Parathyroid adenoma (tissue), 2 donors: ENCODE data around the gene ZNF230.
A peak's percentile ranks its signal among the peaks of the same experiment; 100 is the strongest.

Experiments used
- H2AFZ ChIP-seq: fragments of 300-600 bp; sonication (generic); one replicate; pipeline ENCODE4 v1.7.0; 2017; ENCODE audit warnings: antibody characterized with exemption, mild to moderate bottlenecking
- H3K27ac ChIP-seq: fragments of 300-600 bp; sonication (generic); one replicate; pipeline ENCODE4 v1.7.0; 2017
- H3K27me3 ChIP-seq: fragments of 300-600 bp; sonication (generic); one replicate; pipeline ENCODE4 v1.7.0; 2017; ENCODE audit warnings: low read length; ENCODE audit not compliant: control insufficient read depth, insufficient read depth
- H3K36me3 ChIP-seq: fragments of 300-600 bp; sonication (generic); one replicate; pipeline ENCODE4 v1.7.0; 2017; ENCODE audit warnings: low read length; ENCODE audit not compliant: control insufficient read depth, insufficient read depth
- H3K4me1 ChIP-seq: fragments of 300-600 bp; sonication (generic); one replicate; pipeline ENCODE4 v1.7.0; 2017; ENCODE audit warnings: control low read depth
- H3K4me2 ChIP-seq: fragments of 300-600 bp; sonication (generic); one replicate; pipeline ENCODE4 v1.7.0; 2017; ENCODE audit warnings: low read length
- H3K4me3 ChIP-seq: fragments of 300-600 bp; sonication (generic); one replicate; pipeline ENCODE4 v1.7.0; 2017; ENCODE audit warnings: low read depth, low read length
- H3K79me2 ChIP-seq: fragments of 300-600 bp; sonication (generic); one replicate; pipeline ENCODE4 v1.7.0; 2017; ENCODE audit warnings: control low read depth
- H3K9ac ChIP-seq: fragments of 300-600 bp; sonication (generic); one replicate; pipeline ENCODE4 v1.7.0; 2017; ENCODE audit warnings: mild to moderate bottlenecking
- H3K9me3 ChIP-seq: fragments of 300-600 bp; sonication (generic); one replicate; pipeline ENCODE4 v1.7.0; 2017; ENCODE audit warnings: low read length; ENCODE audit not compliant: control insufficient read depth
- TF ChIP-seq, protein P1 (sequence below): fragments of 300-600 bp; sonication (generic); IDR thresholded peaks from one replicate; pipeline ENCODE4 v1.7.0; 2017; ENCODE audit warnings: antibody characterized with exemption, mild to moderate bottlenecking
- donor health status: primary hyperparathyroidism.

ZNF230 gene

DNA sequence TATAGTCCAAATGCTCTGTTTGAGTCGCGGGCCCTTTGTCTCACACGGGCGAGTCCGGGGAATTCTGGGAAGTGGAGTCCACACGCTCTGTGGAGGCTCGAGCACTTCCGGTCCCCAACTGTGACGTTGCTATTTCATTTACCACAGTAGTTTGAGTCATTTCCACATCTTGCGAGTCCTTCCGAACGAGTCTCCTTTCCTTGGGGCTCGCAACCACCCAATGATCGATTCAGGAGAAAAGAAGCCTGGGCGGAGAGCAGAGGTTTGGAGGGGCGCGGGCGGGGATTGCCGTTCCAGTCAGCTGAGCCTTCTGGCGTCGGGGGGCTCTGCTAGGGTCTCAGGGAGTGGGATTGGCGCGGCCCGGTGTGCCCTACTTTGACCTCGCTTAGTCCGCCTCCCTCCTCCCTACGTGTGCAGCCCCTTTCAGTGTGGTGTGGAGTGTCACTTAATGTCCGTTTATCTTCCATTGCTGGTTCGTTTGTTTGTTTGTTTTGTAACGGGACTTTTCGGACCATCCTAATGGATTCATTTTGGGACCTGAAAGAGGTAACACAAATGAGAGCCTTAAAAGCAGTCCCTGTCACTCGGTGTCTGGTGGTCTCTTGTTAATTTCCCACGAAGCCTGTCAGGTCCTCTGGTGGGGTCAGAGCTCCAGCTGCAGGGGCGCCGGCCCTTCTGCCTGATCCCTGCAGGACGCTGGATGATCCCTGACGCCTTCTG lies 22.6 kb downstream of the ZNF230 start, which contains the start of gene ZNF222:
ZNF222 (plus strand) TSS at position 163 of the 720 bp plus-strand sequence; CDS start at position 221, 58 bp downstream.
- no peaks in the 10 kb centered on the region for H3K27me3 ChIP-seq
- peak within 1 kb of the TSS; percentile 79 for H2AFZ ChIP-seq
- H3K9me3 ChIP-seq = no peaks in the 10 kb centered on the region
- no peaks in the 10 kb centered on the region for H3K4me1 ChIP-seq
- H3K36me3 ChIP-seq = no peaks in the 10 kb centered on the region
- peak within 1 kb of the TSS; percentile 85 for H3K4me2 ChIP-seq
- TF ChIP-seq, protein P1, sequence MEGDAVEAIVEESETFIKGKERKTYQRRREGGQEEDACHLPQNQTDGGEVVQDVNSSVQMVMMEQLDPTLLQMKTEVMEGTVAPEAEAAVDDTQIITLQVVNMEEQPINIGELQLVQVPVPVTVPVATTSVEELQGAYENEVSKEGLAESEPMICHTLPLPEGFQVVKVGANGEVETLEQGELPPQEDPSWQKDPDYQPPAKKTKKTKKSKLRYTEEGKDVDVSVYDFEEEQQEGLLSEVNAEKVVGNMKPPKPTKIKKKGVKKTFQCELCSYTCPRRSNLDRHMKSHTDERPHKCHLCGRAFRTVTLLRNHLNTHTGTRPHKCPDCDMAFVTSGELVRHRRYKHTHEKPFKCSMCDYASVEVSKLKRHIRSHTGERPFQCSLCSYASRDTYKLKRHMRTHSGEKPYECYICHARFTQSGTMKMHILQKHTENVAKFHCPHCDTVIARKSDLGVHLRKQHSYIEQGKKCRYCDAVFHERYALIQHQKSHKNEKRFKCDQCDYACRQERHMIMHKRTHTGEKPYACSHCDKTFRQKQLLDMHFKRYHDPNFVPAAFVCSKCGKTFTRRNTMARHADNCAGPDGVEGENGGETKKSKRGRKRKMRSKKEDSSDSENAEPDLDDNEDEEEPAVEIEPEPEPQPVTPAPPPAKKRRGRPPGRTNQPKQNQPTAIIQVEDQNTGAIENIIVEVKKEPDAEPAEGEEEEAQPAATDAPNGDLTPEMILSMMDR = no peak
- H3K79me2 ChIP-seq = no peaks in the 10 kb centered on the region
- H3K27ac ChIP-seq = peak within 1 kb of the TSS; percentile 57
- no peak within 1 kb of the TSS for H3K9ac ChIP-seq
- H3K4me3 ChIP-seq = peak within 1 kb of the TSS; percentile 95

DNA sequence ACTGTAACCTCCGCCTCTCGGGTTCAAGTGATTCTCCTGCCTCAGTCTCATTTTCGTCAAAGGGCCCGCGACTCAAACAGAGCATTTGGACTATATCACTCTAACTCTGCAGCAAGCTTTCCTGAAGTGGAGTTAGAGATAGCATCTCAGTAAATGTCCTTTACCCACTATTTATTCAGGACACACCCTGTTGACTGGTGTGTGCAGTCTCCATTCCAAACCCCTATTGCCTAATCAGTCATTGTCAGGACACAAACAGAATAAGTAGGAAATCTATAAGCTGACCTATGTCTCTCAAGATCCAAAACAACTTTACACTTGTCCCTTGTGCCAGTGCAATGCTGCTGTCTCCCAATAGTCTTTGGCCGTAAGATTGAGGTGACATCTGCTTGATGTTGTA lies 23.9 kb downstream of the ZNF230 start:
- Histone ChIP-seq H3K27me3 (no peaks in the 10 kb centered on the region), H3K4me2 (no peak overlapping the region), H3K27ac (no peak overlapping the region), H3K36me3 (peaks cover under 1% of the 10 kb centered on the region), H3K79me2 (no peaks in the 10 kb centered on the region), H2AFZ (no peak overlapping the region), H3K4me3 (no peak overlapping the region), H3K9me3 (no peaks in the 10 kb centered on the region), H3K4me1 (no peaks in the 10 kb centered on the region), H3K9ac (no peak overlapping the region)
- TF ChIP-seq, protein P1 = no peak

DNA sequence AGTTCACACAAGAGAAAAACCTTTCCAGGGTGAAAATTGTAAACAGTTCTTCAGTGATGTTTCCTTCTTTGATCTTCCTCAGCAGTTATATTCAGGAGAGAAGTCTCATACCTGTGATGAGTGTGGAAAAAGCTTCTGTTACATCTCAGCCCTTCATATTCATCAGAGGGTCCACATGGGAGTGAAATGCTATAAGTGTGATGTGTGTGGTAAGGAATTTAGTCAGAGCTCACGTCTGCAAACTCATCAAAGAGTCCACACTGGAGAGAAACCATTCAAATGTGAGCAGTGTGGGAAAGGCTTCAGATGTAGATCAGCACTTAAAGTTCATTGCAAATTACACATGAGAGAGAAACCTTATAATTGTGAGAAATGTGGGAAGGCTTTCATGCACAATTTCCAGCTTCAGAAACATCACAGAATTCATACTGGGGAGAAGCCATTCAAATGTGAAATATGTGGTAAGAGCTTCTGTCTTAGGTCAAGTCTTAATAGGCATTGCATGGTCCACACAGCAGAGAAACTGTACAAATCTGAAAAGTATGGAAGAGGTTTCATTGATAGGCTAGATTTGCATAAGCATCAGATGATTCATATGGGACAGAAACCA lies 29.3 kb downstream of the ZNF230 start:
- no peak overlapping the region for H3K27ac ChIP-seq

DNA sequence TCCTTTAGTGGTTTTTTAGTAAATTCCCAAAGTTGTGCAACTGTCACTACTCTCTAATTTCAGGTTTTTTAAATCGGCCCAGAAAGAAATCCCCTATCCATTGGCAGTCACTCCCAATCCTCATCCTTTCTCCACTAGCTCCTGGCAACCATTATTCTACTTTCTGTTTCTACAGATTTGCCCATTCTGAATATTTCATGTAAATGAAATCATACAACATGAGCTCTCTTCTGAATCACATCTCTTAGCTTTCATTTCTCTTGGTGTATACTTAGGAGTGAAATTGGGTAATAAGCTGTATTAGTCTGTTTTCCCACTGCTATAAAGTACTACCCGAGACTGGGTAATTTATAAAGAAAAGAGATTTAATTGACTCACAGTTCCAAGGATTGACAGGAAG lies 39.4 kb downstream of the ZNF230 start:
- no peak overlapping the region for H3K4me3 ChIP-seq
- H3K27ac ChIP-seq = no peak overlapping the region
- H2AFZ ChIP-seq = no peak overlapping the region
- H3K4me2 ChIP-seq = no peak overlapping the region
- H3K36me3 ChIP-seq = no peaks in the 10 kb centered on the region
- H3K4me1 ChIP-seq = no peaks in the 10 kb centered on the region
- TF ChIP-seq, protein P1 = no peak
- H3K9me3 ChIP-seq = no peaks in the 10 kb centered on the region
- H3K27me3 ChIP-seq = no peaks in the 10 kb centered on the region
- H3K9ac ChIP-seq = no peak overlapping the region
- H3K79me2 ChIP-seq = no peaks in the 10 kb centered on the region

More for the DNA sequence above, 29.3 kb downstream of the ZNF230 start:
- H3K4me3 ChIP-seq = no peak overlapping the region
- H3K4me1 ChIP-seq = no peaks in the 10 kb centered on the region
- no peaks in the 10 kb centered on the region for H3K9me3 ChIP-seq
- H3K27me3 ChIP-seq = no peaks in the 10 kb centered on the region
- no peaks in the 10 kb centered on the region for H3K79me2 ChIP-seq
- no peak overlapping the region for H3K4me2 ChIP-seq
- no peak overlapping the region for H3K9ac ChIP-seq
- H2AFZ ChIP-seq = no peak overlapping the region
- H3K36me3 ChIP-seq = peaks cover 8% of the 10 kb centered on the region
- TF ChIP-seq, protein P1 = no peak
